Stomach smooth muscle (tissue), 2 donors: ENCODE results near the gene RCL1.

Experiments
- H3K27ac ChIP-seq: one replicate; pipeline ENCODE4 v1.7.0; 2013; ENCODE audit warnings: mild to moderate bottlenecking, low read length, inconsistent platforms
- H3K27me3 ChIP-seq, 2 donors: one replicate each; pipeline ENCODE4 v1.7.0; 2013; ENCODE audit warnings: low read length in 2 of 2; ENCODE audit not compliant: insufficient read depth in 2 of 2, control insufficient read depth in 1 of 2
- H3K36me3 ChIP-seq, 2 donors: one replicate each; pipeline ENCODE4 v1.7.0; 2013; ENCODE audit warnings: low read length in 2 of 2; ENCODE audit not compliant: control insufficient read depth in 2 of 2, insufficient read depth in 2 of 2
- H3K4me1 ChIP-seq: one replicate; pipeline ENCODE4 v1.7.0; 2013; ENCODE audit warnings: low read length; ENCODE audit not compliant: control insufficient read depth, insufficient read depth
- H3K4me3 ChIP-seq, 2 donors: one replicate each; pipeline ENCODE4 v1.7.0; 2013; ENCODE audit warnings: low read length in 2 of 2
- H3K9ac ChIP-seq, 2 donors: one replicate each; pipeline ENCODE4 v1.7.0; 2013; ENCODE audit warnings: low read length in 2 of 2, mild to moderate bottlenecking in 1 of 2
- H3K9me3 ChIP-seq, 2 donors: one replicate each; pipeline ENCODE4 v1.7.0; 2013; ENCODE audit warnings: low read length in 2 of 2; ENCODE audit not compliant: control insufficient read depth in 2 of 2
- donor health status: healthy.
- donor health status: Pancreatic carcinoma.

The RCL1 gene

DNA sequence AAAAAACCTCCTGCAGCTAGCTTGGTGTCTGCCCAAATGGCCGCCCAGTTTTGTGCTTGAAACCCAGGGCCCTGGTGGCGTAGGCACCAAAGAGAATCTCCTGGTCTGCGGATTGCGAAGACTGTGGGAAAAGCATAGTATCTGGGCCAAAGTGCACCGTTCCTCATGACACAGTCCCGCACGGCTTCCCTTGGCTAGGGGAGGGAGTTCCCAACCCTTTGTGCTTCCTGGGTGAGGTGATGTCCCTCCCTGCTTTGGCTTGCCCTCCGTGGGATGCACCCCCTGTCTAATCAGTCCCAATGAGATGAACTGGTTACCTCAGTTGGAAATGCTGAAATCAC, 109.4 kb downstream of the RCL1 start:
- H3K4me1 ChIP-seq = peaks cover 2% of the 10 kb centered on the region
- no peak overlapping the region for H3K9ac ChIP-seq
- H3K27me3 ChIP-seq = no peaks in the 10 kb centered on the region
- no peak overlapping the region for H3K4me3 ChIP-seq
- no peaks in the 10 kb centered on the region for H3K36me3 ChIP-seq
- H3K27ac ChIP-seq = no peak overlapping the region
- no peaks in the 10 kb centered on the region for H3K9me3 ChIP-seq

DNA sequence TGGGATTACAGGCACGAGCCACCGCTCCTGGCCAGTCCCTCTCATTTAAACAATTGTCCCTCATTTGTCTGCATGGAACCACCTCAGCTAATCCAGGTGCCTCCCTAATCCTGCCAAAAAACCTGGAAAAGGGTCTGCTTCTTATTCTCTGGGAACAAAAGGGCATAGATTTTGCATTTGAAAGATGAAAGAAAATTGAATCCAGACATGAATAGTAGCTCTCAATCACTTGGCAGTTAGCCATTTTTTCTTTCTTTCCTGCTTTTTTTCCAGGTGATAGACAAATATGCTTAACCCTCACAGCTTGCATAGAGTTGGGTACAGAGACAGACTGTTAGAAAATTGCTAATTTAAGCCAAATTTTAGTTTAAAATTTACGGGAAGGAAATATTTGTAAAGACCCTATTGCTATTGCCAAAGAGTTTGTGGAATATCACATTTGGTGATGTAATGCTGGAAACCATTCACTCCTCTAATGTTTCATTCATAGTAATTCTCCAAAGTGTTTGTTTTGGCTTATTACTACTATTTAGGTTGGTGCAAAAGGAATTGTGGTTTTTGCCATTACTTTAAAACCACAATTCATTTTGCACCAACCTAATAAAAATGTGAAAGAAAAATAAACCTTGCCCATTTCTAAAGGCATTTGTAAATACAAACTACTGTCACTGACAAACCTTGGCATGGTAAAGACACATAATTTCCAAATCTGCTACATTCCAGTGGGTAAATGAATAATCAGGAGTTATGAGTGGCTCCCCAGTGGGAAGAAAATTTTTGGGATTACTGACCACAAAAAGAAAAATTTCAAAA, 111.8 kb downstream of the RCL1 start:
- no peaks in the 10 kb centered on the region for H3K36me3 ChIP-seq
- H3K9me3 ChIP-seq = no peaks in the 10 kb centered on the region
- H3K4me3 ChIP-seq = no peak overlapping the region
- H3K4me1 ChIP-seq = peaks cover 2% of the 10 kb centered on the region
- H3K27me3 ChIP-seq = no peaks in the 10 kb centered on the region
- H3K27ac ChIP-seq = no peak overlapping the region
- no peak overlapping the region for H3K9ac ChIP-seq

DNA sequence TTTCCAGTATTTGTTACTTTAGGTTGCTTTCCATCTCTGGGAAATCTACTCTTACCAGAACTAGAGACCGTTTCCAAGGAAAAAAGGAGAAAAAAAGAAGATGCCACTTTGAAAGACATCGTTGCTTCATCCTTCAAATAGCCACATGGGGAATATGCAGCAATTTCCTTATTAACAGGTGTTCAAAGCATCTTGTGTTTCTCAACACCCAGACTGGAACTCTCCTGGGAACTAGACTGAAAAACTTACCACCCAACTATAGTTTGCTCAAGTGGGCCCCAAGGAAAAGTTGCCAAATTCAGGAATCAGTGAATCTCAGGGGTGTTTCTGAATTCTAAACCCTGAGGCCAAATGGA, 112.4 kb downstream of the RCL1 start:
- no peaks in the 10 kb centered on the region for H3K36me3 ChIP-seq
- no peak overlapping the region for H3K4me3 ChIP-seq
- peaks cover 2% of the 10 kb centered on the region for H3K4me1 ChIP-seq
- no peak overlapping the region for H3K27ac ChIP-seq
- H3K9me3 ChIP-seq = no peaks in the 10 kb centered on the region
- no peaks in the 10 kb centered on the region for H3K27me3 ChIP-seq
- no peak overlapping the region for H3K9ac ChIP-seq
